GM18498 (cell line): ENCODE data around the gene TSC22D1.
"Not testable (repeated sequence)": the region's sequence is repeated elsewhere in the genome, so short reads cannot be mapped to it uniquely, and the experiment has no call there.

ENCODE experiments used
- ATAC-seq: cut with Tn5 transposase; IDR thresholded peaks from one replicate; pipeline ENCODE4 v1.9.1; 2021; ENCODE audit warnings: mild to moderate bottlenecking, moderate library complexity; ENCODE audit not compliant: unreplicated experiment

Gene TSC22D1

GRCh38 chr13:44575741-44576350 lies at the start of gene TSC22D1:
TSS of gene TSC22D1 (minus strand) at chr13:44576330. CDS start at chr13:44576074, 256 bp downstream.
- ATAC-seq = no peak

DNA sequence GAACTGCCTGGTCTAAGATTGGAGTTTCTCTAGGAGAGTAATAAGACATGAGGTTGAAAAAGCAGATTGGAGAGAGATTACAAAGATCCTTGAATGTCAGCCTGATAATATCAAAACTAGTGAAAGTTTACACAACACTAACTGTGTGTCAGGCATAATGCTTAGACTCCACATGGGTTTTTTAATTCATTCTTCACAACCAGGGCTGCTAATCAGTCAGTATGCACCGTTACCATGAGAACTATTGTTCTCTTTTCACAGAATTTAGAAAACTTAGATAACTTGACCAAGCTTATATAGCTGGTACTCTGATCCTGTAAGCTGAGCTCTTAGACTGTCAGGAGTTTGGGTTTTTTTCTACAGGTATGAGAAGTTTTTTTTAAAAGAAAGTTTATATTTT lies 46.6 kb upstream of the TSC22D1 start:
- ATAC-seq = no peak

- ATAC-seq = no peak
Measured at GRCh38 chr13:44622261-44622660, 46.1 kb upstream of the TSC22D1 start.

DNA sequence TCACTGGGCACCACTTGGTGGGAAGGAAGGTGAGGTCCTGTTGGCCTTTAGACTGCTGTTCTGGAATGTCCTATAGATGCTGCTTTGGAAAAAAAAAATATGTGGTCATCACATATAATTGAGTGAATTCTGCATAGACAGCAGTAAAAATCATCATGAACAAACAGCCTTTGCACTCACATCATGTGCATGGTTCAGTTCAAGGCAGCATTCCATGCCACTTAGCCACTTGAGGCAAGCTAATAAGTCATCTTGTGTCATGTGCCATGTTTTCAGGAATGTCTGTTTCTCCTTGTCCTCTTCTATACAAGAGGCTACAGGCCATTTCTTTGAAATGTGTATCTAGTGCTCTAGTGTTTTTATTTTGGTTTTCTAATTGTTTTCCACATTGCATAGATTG lies 43.9 kb upstream of the TSC22D1 start:
- ATAC-seq = no peak

GRCh38 chr13:44619651-44620050 lies 43.5 kb upstream of the TSC22D1 start:
- ATAC-seq = no peak

- no peak for ATAC-seq
Measured at GRCh38 chr13:44618326-44618725, 42.2 kb upstream of the TSC22D1 start.

DNA sequence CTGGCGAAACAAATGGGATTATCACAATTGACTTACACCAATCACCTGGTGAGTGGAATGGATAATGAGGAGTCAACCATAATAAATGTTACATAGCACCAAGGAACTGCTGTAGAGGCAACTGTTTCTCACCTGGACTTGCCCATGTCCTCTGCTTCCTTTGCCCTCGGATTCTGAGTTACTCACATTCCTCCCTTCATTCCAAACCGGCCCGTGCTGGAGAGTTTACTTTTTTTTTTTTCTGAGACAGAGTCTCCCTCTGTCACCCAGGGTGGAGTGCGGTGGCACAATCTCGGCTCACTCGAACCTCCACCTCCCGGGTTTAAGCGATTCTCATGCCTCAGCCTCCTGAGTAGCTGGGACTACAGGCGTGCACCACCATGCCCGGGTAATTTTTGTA lies 41.5 kb upstream of the TSC22D1 start:
- no peak for ATAC-seq

GRCh38 chr13:44609137-44609536 lies 33.0 kb upstream of the TSC22D1 start:
- no peak for ATAC-seq

- no peak for ATAC-seq
Measured at GRCh38 chr13:44605721-44606120, 29.6 kb upstream of the TSC22D1 start.

DNA sequence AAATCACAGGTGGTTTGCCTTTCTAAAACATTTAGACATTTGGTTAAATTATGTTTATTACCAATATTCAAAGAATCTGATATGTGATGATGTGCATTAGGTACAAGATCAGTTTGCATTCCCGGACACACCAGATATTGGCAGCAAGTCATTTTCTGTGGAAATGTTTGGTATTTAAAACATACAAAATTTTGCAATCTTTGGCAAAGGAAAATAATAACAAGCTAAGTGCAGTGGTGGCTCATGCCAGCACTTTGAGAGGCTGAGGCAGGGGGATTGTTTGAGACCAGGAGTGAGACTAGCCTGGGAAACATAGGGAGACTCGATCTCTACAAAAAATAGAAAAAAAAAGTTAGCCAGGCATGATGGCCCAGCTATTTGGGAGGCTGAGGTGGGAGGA lies 29.1 kb upstream of the TSC22D1 start:
- no peak for ATAC-seq

- no peak for ATAC-seq
Measured at GRCh38 chr13:44601586-44601985, 25.5 kb upstream of the TSC22D1 start.

GRCh38 chr13:44593861-44594592 lies 17.9 kb upstream of the TSC22D1 start:
- ATAC-seq = not testable (repeated sequence)

DNA sequence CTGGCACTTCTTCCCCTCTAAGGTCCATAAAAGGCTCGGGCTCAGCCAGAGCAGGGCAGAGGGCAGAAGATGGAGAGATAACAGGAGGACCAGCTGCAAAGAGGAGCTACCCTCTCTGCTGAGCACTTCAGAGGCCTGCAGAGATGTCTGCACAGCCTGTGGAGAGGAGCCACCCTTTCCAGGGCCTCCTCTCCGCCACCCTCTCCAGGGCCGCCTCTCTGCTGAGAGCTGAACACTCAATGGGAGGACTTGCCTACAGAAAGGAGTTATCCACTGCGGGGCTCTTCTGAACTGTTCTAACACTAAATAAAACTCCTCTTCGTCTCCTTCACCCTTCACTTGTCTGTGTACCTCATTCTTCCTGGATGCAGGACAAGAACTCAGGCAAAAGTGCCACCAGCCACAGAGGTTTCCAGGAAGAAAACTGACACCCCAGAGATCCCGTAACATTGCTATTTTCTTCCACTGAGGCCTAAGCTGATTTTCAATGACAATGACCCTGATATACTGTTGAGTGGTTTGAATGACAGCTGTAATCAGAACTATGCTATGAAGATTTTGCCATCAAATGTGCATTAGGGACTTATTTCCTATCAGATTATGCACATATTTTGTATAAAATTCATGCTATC lies 16.2 kb upstream of the TSC22D1 start:
- no peak for ATAC-seq

- ATAC-seq = no peak
Measured at GRCh38 chr13:44591316-44591715, 15.2 kb upstream of the TSC22D1 start.

DNA sequence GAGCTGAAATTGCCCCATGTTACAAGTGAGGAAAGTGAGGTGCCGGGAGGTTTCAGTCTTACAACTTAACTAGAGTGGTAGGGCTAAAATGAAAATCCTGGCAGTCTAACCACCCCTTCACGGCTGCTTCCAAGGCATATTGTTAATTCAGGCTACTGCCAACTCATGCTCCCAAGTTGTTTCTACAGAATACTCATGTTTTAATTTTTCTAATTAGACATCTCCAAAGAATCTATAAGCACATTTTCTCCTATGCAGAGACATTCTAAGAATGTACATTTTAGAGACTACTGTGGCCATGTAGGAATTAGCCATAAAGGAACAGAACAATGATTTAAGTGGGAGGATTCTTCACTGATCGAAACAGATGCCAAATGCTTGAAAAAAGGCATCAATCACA lies 7.0 kb upstream of the TSC22D1 start:
- no peak for ATAC-seq

DNA sequence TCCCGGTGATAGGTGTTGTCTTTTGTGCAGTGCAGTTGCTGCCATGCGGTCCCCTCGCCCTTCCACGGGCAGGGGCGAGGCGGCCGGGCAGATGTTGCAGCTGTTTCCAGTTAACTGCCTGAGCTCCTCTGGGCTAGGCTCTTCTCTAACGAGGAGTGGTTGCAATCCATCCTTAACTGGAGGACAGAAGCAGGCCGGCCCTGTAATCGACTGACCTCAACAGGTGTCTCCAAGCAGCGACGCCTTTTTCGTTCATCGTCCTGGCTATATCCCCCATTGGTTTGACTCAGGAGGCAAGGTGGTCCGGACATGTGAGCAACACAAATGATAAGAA lies 1.9 kb upstream of the TSC22D1 start:
- ATAC-seq = no peak

GRCh38 chr13:44577236-44578066 lies 1.3 kb upstream of the TSC22D1 start:
- peak; percentile 67 for ATAC-seq

DNA sequence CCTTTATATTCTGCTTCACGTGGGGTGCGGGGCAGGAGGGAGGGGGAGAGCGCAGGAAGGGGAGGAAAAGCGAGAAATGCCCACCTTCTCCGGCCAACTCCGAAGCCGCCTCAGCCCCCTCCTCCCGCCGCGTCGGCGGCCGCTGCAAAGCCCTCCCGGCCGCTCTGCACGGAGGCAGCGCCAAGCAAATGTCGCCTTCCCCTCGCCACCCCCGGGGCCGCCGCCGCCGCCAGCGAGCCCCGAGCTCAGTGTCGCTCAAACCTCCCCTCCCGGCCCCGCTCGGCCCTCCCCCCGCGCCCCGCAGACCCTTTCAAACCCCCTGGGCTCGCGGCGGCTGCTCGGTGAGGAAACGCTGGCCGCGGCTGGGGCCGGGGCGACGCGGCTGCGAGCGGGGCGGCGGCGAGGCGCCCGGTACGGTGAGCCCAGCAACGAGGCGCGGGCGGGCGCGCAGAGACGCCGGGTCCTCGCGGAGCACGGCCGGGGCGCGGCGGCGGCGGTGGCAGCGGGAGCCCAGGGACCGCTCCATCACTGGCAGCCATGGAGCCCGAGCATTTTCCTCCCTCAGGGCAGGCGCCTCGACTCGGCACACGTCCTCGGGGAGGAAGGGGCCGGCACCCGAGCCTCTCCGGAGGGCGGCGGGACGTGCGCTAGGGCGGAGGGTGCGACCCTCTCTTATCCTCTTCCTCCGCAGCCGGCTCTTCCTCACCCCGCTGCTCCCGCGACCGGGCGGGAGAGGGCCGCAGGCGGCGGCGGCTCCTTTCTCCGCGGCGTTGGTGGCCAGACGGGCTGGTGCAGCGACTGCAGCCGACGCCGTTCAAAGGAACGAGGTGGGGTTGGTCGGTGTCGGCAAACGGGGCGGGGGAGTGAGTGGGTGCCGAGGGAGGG lies 463 bp upstream of the TSC22D1 start:
- ATAC-seq = peak; percentile 30

DNA sequence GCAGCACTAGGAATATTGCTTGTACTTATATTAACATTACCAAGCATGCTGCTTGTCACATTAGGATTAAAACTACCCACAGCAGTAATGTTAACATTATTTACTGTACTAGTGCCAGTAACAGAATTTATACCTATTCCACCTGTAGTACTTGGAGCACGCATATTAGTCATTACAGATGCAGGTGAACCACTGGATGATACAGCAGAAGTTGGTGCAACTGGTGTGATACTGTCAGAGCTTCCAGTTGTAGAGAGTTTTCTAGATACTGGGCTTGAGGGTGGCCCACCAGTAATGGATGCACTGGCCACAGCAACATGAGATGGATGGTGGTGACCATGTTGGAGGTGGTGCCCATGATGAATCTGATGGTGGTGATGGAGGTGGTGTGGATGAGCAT lies 1.1 kb downstream of the TSC22D1 start:
- ATAC-seq = no peak

DNA sequence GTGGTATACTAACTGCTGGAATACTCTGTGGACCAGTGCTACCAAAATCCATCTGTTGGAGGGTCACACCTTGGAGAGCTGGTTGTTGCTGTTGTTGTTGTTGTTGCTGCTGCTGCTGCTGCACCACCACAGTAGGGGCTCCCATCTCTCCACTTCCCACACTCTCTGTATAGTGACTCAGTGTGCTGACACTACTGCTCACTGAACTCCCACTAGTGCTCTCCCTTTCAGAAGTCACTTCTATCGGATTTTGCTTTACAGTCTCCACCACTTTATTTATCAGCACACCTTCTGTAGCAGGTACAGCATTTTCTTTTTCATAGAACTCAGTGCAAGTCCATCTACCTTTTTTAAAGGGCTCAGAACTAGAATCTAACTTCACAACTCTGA lies 1.7 kb downstream of the TSC22D1 start:
- no peak for ATAC-seq
